ENCODE data around the gene LTN1. TPM values are rescaled to one million over a fixed set of nuclear protein-coding genes. Genes with fewer than 3 reads are reported as not detected.
A peak's percentile ranks its signal among the peaks of the same experiment; 100 is the strongest.

Gene LTN1
- 30.1 and 32.6 TPM in 2 replicates for total RNA-seq
- 35.7 TPM for total RNA-seq (2013)
- 6.6 and 8.0 TPM in 2 replicates for polyA plus RNA-seq
- polyA minus RNA-seq, result 11.7 and 18.3 TPM in 2 replicates

- CTCF ChIA-PET, result interaction anchor here (1.2 to 2.1 kb wide), 3 partner anchors 10 to 384 kb away, joined by 3 to 23 read pairs (median 18); partner anchors contain the start of gene USP16
- H3K4me3 ChIP-seq (ENCODE audit: control extremely low read depth in 1 of 5, extremely low read depth in 1 of 5, insufficient read depth in 1 of 5, low read depth in 2 of 5, low read length in 4 of 5), result peak within 1 kb of the TSS; percentile 61 to 95 (median 83)
- Mint-ChIP-seq H3K9me3 (ENCODE audit: insufficient read depth) (no peaks in the 10 kb centered on the region), H3K4me3 (peak within 1 kb of the TSS; percentile 92), H3K27me3 (no peaks in the 10 kb centered on the region), H3K4me1 (peaks cover 25% of the 10 kb centered on the region), H3K27ac (peak within 1 kb of the TSS; percentile 97)
- peak within 1 kb of the TSS; percentile 88 to 93 for H3K27ac ChIP-seq (ENCODE audit: low read length in 2 of 2)
- DNase-seq (peak; percentile 99), ATAC-seq (ENCODE audit: low read depth) (peak; percentile 94)
- peak within 1 kb of the TSS; percentile 89 for H3K9ac ChIP-seq (ENCODE audit: low read length)
- H3K27me3 ChIP-seq (replicated peaks in 1 of 4; ENCODE audit: control extremely low read depth in 1 of 4, control insufficient read depth in 3 of 4, insufficient read depth in 4 of 4, low read length in 3 of 4), result no peaks in the 10 kb centered on the region
- intact Hi-C loops (cut with micrococcal nuclease), result loop anchor here (1.0 to 10.0 kb wide), 6 partner anchors 10 to 312 kb away; partner anchors contain the start of genes CCT8, RWDD2B and USP16
- no peaks in the 10 kb centered on the region for H3K9me3 ChIP-seq (ENCODE audit: control extremely low read depth in 1 of 3, control insufficient read depth in 2 of 3, insufficient read depth in 1 of 3, low read length in 2 of 3)
- TF ChIP-seq CTCF (IDR thresholded peaks at IDR 0.05), result no peak
- TF ChIP-seq EZH2 (IDR thresholded peaks at IDR 0.05; ENCODE audit: borderline replicate concordance, insufficient read depth, low read depth, low read length, poor library complexity, severe bottlenecking), result no peak
- peaks cover 18 to 20% of the 10 kb centered on the region in 2 donors for H3K4me1 ChIP-seq (ENCODE audit: control insufficient read depth in 2 of 2, insufficient read depth in 2 of 2, low read length in 2 of 2)
- no peaks in the 10 kb centered on the region for H4K20me1 ChIP-seq (ENCODE audit: control insufficient read depth, insufficient read depth, low read length, poor library complexity, severe bottlenecking)
- POLR2A ChIA-PET, result interaction anchor here (0.7 to 2.5 kb wide), 8 partner anchors 8 to 308 kb away, joined by 3 to 25 read pairs (median 6); partner anchors contain the start of genes CCT8, RWDD2B and USP16
- peaks cover 45% of the 10 kb centered on the region for H3K79me2 ChIP-seq (ENCODE audit: control insufficient read depth, insufficient read depth, low read length)
- 2% methylated on average over 39 of the region's 43 CpGs for WGBS (ENCODE audit: insufficient coverage)
- H3K4me2 ChIP-seq (replicated peaks; ENCODE audit: low read depth, low read length, poor library complexity, severe bottlenecking), result peak within 1 kb of the TSS; percentile 84
- H2AFZ ChIP-seq (ENCODE audit: insufficient read depth, low read depth, low read length, poor library complexity, severe bottlenecking), result peak within 1 kb of the TSS; percentile 84
- peaks cover 2% of the 10 kb centered on the region in 2 experiments for H3K36me3 ChIP-seq (replicated peaks in 1 of 2; ENCODE audit: control extremely low read depth in 1 of 2, control insufficient read depth in 1 of 2, extremely low read depth in 1 of 2, insufficient read depth in 2 of 2, low read length in 1 of 2)
Observed at GRCh38 chr21:28992526-28993292, at the start of gene LTN1. Gene LTN1 (minus strand): TSS chr21:28992877. CDS start chr21:28992805, 72 bp downstream.

GRCh38 chr21:29034678-29035077 is 42.0 kb upstream of the LTN1 start:
- peaks cover 38% of the 10 kb centered on the region for H3K79me2 ChIP-seq (ENCODE audit: control insufficient read depth, insufficient read depth, low read length)
- DNase-seq, result no peak
- ATAC-seq (ENCODE audit: low read depth), result no peak
- no peaks in the 10 kb centered on the region for H3K9me3 Mint-ChIP-seq (ENCODE audit: insufficient read depth)
- ChIA-PET CTCF (no interaction called here), POLR2A (no interaction called here)
- no peak overlapping the region for H3K27ac ChIP-seq (ENCODE audit: low read length in 2 of 2)
- intact Hi-C loops (cut with micrococcal nuclease), result no loop called here
- peaks cover 7 to 78% of the 10 kb centered on the region in 2 experiments for H3K36me3 ChIP-seq (replicated peaks in 1 of 2; ENCODE audit: control extremely low read depth in 1 of 2, control insufficient read depth in 1 of 2, extremely low read depth in 1 of 2, insufficient read depth in 2 of 2, low read length in 1 of 2)
- no peaks in the 10 kb centered on the region for H4K20me1 ChIP-seq (ENCODE audit: control insufficient read depth, insufficient read depth, low read length, poor library complexity, severe bottlenecking)
- H3K27ac Mint-ChIP-seq, result no peak overlapping the region
- H3K27me3 Mint-ChIP-seq, result no peaks in the 10 kb centered on the region
- no peak overlapping the region for H3K4me3 ChIP-seq (ENCODE audit: control extremely low read depth in 1 of 5, extremely low read depth in 1 of 5, insufficient read depth in 1 of 5, low read depth in 2 of 5, low read length in 4 of 5)
- no peak overlapping the region for H2AFZ ChIP-seq (ENCODE audit: insufficient read depth, low read depth, low read length, poor library complexity, severe bottlenecking)
- no peak overlapping the region for H3K9ac ChIP-seq (ENCODE audit: low read length)
- peaks cover 7% of the 10 kb centered on the region for H3K4me1 Mint-ChIP-seq
- no peaks in the 10 kb centered on the region for H3K9me3 ChIP-seq (ENCODE audit: control extremely low read depth in 1 of 3, control insufficient read depth in 2 of 3, insufficient read depth in 1 of 3, low read length in 2 of 3)
- H3K4me3 Mint-ChIP-seq, result no peak overlapping the region
- H3K27me3 ChIP-seq (replicated peaks in 1 of 4; ENCODE audit: control extremely low read depth in 1 of 4, control insufficient read depth in 3 of 4, insufficient read depth in 4 of 4, low read length in 3 of 4), result no peaks in the 10 kb centered on the region
- 58% methylated on average over 1 of the region's 1 CpG for WGBS (ENCODE audit: insufficient coverage)
- TF ChIP-seq CTCF (IDR thresholded peaks at IDR 0.05) (no peak), EZH2 (IDR thresholded peaks at IDR 0.05; ENCODE audit: borderline replicate concordance, insufficient read depth, low read depth, low read length, poor library complexity, severe bottlenecking) (no peak)
- H3K4me1 ChIP-seq (ENCODE audit: control insufficient read depth in 2 of 2, insufficient read depth in 2 of 2, low read length in 2 of 2), result peaks cover 0 to 3% of the 10 kb centered on the region in 2 donors
- no peak overlapping the region for H3K4me2 ChIP-seq (replicated peaks; ENCODE audit: low read depth, low read length, poor library complexity, severe bottlenecking)
